HG02571 (cell line): ENCODE measurements around the gene TMEM272.
"Not testable (repeated sequence)": the region's sequence is repeated elsewhere in the genome, so short reads cannot be mapped to it uniquely, and the experiment has no call there.

Experiments
- ATAC-seq: cut with Tn5 transposase; IDR thresholded peaks from one replicate; pipeline ENCODE4 v1.9.1; 2021; ENCODE audit warnings: mild to moderate bottlenecking, moderate library complexity; ENCODE audit not compliant: unreplicated experiment

TMEM272 gene

GRCh38 chr13:51825681-51826254 is 19.2 kb downstream of the TMEM272 start:
- no peak for ATAC-seq

- no peak for ATAC-seq
Observed at GRCh38 chr13:51825165-51825592, 19.8 kb downstream of the TMEM272 start.

GRCh38 chr13:51824712-51825111 is 20.3 kb downstream of the TMEM272 start:
- ATAC-seq: not testable (repeated sequence)

GRCh38 chr13:51823863-51824262 is 21.1 kb downstream of the TMEM272 start:
- ATAC-seq: no peak

GRCh38 chr13:51823359-51823758 is 21.6 kb downstream of the TMEM272 start:
- no peak for ATAC-seq

- ATAC-seq: no peak
Observed at GRCh38 chr13:51822106-51822815, 22.7 kb downstream of the TMEM272 start.

GRCh38 chr13:51821606-51822005 is 23.4 kb downstream of the TMEM272 start:
- no peak for ATAC-seq

- ATAC-seq: no peak
Observed at GRCh38 chr13:51820016-51820597, 24.9 kb downstream of the TMEM272 start.

GRCh38 chr13:51819544-51819943 is 25.4 kb downstream of the TMEM272 start:
- ATAC-seq: no peak

GRCh38 chr13:51818781-51819511 is 26.0 kb downstream of the TMEM272 start:
- no peak for ATAC-seq

- no peak for ATAC-seq
Observed at GRCh38 chr13:51818276-51818675, 26.7 kb downstream of the TMEM272 start.

- ATAC-seq: no peak
Observed at GRCh38 chr13:51817717-51818116, 27.3 kb downstream of the TMEM272 start.

GRCh38 chr13:51816604-51817249 is 28.2 kb downstream of the TMEM272 start:
- no peak for ATAC-seq

GRCh38 chr13:51815848-51816247 is 29.1 kb downstream of the TMEM272 start:
- ATAC-seq: no peak

GRCh38 chr13:51814825-51815650 is 29.9 kb downstream of the TMEM272 start:
- ATAC-seq: peak; percentile 83

GRCh38 chr13:51814071-51814470 is 30.9 kb downstream of the TMEM272 start:
- no peak for ATAC-seq

GRCh38 chr13:51811920-51812451 is 33.0 kb downstream of the TMEM272 start:
- no peak for ATAC-seq

GRCh38 chr13:51811046-51811445 is 33.9 kb downstream of the TMEM272 start:
- ATAC-seq: no peak

GRCh38 chr13:51808811-51809210 is 36.2 kb downstream of the TMEM272 start:
- ATAC-seq: no peak

- no peak for ATAC-seq
Observed at GRCh38 chr13:51807041-51807440, 37.9 kb downstream of the TMEM272 start.
